ENCODE measurements around the gene AFF4.

GRCh38 chr5:132840896-132841295, 122.5 kb downstream of the AFF4 start:
- TF ChIP-seq TARDBP (IDR thresholded peaks at IDR 0.05; ENCODE audit: borderline replicate concordance) (no peak), POLR2A (IDR thresholded peaks at IDR 0.05; ENCODE audit: low read depth, low read length) (no peak), CTCF (IDR thresholded peaks at IDR 0.05 in 2 of 3, conservative IDR thresholded peaks at IDR 0.05 in 1 of 3; ENCODE audit: control insufficient read depth in 2 of 3, extremely low read depth in 1 of 3, insufficient read depth in 1 of 3, low read depth in 3 of 3, low read length in 3 of 3) (no peak), MAX (IDR thresholded peaks at IDR 0.05; ENCODE audit: low read depth, low read length) (no peak), JUNB (IDR thresholded peaks at IDR 0.05) (no peak), POLR2AphosphoS5 (IDR thresholded peaks at IDR 0.05; ENCODE audit: low read length) (no peak), TCF7 (IDR thresholded peaks at IDR 0.05; ENCODE audit: borderline replicate concordance) (no peak), MXI1 (IDR thresholded peaks at IDR 0.05; ENCODE audit: low read depth, low read length) (no peak), JUND (IDR thresholded peaks at IDR 0.05; ENCODE audit: low read depth, low read length) (no peak), SUPT20H (IDR thresholded peaks at IDR 0.05; ENCODE audit: borderline replicate concordance, control insufficient read depth, low read depth, low read length) (no peak), SP1 (IDR thresholded peaks at IDR 0.05; ENCODE audit: low read depth, low read length) (no peak)
